ELR (cell line): ENCODE measurements around the gene IGSF22.
A peak's percentile ranks its signal among the peaks of the same experiment; 100 is the strongest.

ENCODE experiments used
- DNase-seq: peaks from one replicate; pipeline ENCODE4 v3.0.0-alpha.2; 2015; ENCODE audit warnings: low read depth

IGSF22 gene

GRCh38 chr11:18713646-18714442 lies 12.1 kb downstream of the IGSF22 start:
- DNase-seq, result no peak

DNA sequence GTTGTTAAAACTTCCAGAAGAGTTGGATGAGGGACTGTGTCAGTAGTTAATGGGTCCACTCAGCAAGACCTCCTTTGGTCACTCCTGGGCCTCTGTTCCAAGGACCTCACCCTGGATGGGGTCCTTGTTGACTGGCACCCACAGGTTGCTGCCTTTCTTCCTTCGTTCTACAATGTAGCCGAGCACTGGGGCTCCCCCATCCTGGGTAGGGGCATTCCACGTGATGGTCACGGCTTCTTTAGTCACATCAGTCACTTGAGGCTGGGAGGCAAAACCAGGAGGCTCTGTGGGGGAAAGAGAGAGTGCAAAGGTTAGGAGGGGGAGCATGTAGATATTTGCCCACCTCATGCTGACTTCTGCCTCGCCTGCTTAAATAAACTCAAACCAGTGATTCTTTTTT lies 15.4 kb downstream of the IGSF22 start:
- DNase-seq, result no peak

- no peak for DNase-seq
These were observed 16.6 kb downstream of the IGSF22 start for GRCh38 chr11:18709414-18709813.

- no peak for DNase-seq
These were observed 18.1 kb downstream of the IGSF22 start for GRCh38 chr11:18707811-18708340.

DNA sequence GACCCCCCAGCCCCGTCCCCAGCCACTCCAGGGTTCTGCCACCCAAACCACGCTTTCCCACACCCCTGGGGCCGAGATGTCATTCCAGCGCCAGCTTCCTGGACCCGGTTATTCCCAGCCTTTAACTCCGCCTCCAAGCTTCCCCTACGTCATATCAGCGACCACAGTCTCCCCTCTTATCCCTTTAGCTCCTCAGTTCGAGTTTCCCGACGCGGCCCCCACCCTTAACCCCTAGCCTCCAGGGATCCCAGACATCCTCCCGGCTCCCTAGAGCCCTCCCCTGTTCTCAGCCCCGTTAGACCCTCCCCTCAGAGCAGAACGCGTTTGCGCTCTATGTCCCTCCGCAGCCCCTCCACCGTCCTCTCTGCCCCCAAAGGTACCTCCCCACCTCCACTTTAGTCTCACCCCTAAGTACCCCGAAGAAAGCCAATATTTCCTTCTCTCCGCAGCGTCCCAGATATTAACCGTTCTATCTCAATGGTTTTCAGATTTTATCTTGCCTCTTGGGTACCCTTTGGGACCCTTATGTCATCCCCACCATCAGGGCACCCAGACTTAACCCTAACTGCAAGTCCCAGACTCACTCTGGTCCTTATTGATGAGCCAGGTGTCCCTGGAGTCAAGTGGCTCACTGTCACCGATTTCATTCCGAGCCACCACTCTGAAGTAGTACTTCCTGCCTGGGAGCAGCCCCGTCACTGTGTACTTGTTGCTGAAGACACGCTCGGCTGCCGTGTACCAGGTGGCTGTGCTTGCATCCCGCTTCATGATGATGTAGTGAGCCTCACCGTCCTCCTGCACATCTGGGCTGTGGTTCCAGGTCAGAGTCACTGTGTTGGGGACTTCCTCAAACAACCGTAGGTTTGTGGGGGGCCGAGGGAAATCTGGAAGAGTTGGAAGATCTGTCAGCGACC lies 19.4 kb downstream of the IGSF22 start:
- DNase-seq, result peak; percentile 25

GRCh38 chr11:18705651-18706281 lies 20.2 kb downstream of the IGSF22 start:
- no peak for DNase-seq

DNA sequence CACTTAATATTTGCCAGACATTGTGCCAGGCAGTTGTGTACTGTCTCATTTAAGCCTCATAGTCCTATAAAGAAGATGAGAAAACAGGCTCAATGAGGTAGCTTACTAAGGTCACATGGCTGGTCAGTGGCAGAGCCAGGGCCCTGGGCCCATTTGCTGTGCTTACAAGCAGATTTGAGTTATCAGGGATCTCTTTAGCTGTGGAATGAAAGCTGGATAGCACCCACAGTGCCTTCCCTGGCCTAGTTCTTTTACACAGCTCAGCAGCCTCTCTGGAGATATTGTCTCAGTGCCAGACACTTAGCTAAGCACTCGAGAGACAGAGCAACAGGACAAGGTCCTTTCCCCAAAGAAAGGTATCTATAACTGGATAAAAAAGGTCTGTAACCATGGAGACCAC lies 21.3 kb downstream of the IGSF22 start:
- no peak for DNase-seq

DNA sequence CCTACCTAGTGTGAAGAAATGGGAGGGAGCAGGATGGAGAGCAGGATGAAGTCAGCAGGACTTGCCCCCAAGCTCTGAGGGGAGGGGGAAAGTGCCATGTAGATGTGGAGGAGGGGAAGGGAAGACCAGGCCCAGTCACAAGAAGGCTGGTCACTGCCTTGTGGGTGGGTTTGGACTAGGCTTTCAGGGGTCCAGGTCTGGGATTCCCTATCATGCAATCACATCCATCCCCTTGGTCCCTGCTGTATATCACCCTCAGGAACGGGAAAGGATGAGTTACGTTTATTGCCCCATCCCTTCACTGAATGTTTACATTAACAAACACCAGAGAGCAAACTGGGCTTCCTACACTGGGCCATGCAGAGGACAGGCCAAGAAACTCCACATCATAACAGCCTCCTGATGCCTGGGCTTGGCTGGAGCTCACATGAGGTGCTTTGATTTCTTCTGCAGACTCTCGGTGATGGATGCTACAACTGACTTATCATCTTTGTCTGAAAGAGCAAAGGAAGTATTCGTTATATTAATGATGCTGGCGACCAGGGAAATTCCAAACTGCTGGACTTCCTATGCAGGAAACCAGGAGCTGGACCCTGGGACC lies 21.8 kb downstream of the IGSF22 start:
- DNase-seq, result no peak

GRCh38 chr11:18703001-18703763 lies 22.8 kb downstream of the IGSF22 start:
- DNase-seq, result no peak

GRCh38 chr11:18701614-18702216 lies 24.3 kb downstream of the IGSF22 start:
- DNase-seq, result no peak

- DNase-seq, result no peak
These were observed 25.1 kb downstream of the IGSF22 start for GRCh38 chr11:18700872-18701271.

DNA sequence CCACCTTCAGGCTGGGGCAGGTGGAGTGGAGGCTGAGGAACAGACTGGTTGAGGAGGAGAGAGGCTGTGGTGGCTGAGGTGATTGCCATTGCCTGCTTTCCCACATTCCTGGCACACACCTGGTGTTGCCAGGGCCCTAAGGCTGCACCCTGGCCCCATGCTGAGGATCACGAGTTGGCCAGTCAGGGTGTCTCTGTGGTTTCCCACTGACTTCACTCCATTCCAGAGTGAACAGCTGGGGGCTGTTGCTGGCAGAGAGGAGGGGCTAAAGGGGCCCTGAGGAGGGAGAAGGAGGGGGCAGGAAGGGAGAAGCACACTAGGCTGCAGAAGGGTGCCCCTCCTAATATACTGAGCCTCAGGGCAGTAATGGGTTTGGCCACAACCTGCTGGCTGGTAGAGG lies 25.6 kb downstream of the IGSF22 start:
- no peak for DNase-seq

GRCh38 chr11:18699848-18700261 lies 26.1 kb downstream of the IGSF22 start:
- DNase-seq, result no peak

- no peak for DNase-seq
These were observed 26.8 kb downstream of the IGSF22 start for GRCh38 chr11:18699269-18699596.

DNA sequence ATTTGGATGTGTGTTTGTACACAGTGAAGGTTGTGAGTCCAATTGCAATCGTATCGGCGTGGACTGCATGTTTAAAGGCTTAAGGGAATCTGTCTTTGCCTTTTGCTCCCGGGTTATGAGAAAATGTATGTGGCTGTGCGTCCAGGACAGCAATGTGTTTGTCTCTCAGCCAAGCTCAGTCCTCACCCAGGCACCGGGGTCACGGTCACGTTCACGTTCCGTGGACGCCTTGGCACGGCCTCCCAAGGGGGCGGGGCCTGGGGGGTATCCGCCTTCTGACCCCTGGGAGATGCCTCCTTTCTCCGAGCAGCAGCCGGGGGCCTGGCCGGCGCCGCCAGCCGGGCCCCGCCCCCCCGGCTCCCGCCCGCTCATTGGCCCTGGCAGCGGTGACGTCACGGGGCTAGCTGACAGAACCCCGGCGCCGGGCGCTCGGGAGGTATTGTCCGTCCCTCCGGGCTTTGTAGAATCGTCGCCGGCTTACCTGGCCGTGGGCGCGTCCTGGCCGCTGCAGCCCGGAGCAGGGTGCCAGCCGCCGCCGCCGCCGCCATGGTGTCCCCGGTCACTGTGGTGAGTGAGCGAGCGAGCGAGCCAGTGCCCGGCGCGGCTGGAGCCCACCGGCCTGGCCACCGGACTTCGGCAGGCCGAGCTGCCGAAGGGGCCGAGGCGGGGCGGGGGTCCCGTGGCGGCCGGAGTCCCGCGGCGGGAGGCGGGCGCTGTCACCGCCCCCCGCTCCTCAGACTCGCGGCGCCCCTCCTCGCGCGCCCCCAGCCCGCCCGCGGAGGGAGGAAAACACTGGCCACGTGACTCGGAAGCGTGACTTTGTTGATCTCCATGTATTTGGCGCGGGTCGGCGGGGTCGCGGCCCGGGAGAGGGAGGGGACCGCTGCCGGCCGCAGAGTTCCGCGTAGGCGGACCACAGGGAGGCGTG lies 27.4 kb downstream of the IGSF22 start, which contains the start of gene TMEM86A:
TMEM86A (plus strand) TSS at position 439 of the 928 bp plus-strand sequence; CDS start at position 547, 108 bp downstream.
- peak; percentile 86 for DNase-seq

- DNase-seq, result peak; percentile 50
These were observed 28.4 kb downstream of the IGSF22 start for GRCh38 chr11:18697576-18697975.

- peak; percentile 66 for DNase-seq
These were observed 29.3 kb downstream of the IGSF22 start for GRCh38 chr11:18696638-18697225.

- no peak for DNase-seq
These were observed 32.8 kb downstream of the IGSF22 start for GRCh38 chr11:18692941-18693760.
